ENCODE results near the gene RGS6. TPM values are rescaled to one million over a fixed set of nuclear protein-coding genes. Genes with fewer than 3 reads are reported as not detected.

The RGS6 gene
- total RNA-seq, 1 experiment from 2014 or later = not detected

DNA sequence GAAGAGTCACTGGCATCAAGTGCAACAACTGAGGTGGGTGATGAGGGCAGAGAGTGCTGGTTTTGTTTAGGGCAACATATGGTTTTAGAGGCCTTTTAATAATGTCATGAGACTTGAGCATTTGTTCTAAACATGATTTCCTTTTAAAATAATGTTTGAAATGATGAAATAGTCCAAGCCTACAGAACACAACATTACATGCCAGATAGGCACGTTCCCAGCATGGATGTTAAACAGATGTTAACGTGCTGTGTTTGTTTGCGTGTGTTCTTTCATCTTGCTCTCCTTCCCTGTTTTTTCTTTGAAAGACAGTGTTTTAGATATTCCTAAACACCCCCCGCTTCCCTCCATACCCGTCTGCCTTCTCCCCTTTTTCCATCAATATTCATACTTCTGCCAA is 82.3 kb downstream of the RGS6 start:
- Histone ChIP-seq H3K4me2 (ENCODE audit: low read length) (no peak overlapping the region), H3K9ac (ENCODE audit: low read length) (no peak overlapping the region), H3K79me2 (ENCODE audit: low read length) (no peaks in the 10 kb centered on the region), H3K27me3 (ENCODE audit: low read length) (peaks cover 58% of the 10 kb centered on the region), H4K20me1 (ENCODE audit: low read length) (no peaks in the 10 kb centered on the region), H3F3A (ENCODE audit: low read length, unreplicated experiment) (no peaks in the 10 kb centered on the region), H3K9me2 (replicated peaks; ENCODE audit: low read length) (no peaks in the 10 kb centered on the region), H2AFZ (ENCODE audit: low read length) (no peak overlapping the region), H3K36me3 (ENCODE audit: low read depth, low read length) (no peaks in the 10 kb centered on the region), H3K4me3 (ENCODE audit: low read length) (no peak overlapping the region), H3K9me3 (ENCODE audit: low read length) (no peaks in the 10 kb centered on the region), H3K4me1 (ENCODE audit: insufficient read depth, low read length) (no peaks in the 10 kb centered on the region), H3K27ac (ENCODE audit: low read length) (no peak overlapping the region)
- no peak for TF ChIP-seq EZH2 (IDR thresholded peaks at IDR 0.05; ENCODE audit: low read length, unreplicated experiment)
- TF ChIP-seq, protein P1, sequence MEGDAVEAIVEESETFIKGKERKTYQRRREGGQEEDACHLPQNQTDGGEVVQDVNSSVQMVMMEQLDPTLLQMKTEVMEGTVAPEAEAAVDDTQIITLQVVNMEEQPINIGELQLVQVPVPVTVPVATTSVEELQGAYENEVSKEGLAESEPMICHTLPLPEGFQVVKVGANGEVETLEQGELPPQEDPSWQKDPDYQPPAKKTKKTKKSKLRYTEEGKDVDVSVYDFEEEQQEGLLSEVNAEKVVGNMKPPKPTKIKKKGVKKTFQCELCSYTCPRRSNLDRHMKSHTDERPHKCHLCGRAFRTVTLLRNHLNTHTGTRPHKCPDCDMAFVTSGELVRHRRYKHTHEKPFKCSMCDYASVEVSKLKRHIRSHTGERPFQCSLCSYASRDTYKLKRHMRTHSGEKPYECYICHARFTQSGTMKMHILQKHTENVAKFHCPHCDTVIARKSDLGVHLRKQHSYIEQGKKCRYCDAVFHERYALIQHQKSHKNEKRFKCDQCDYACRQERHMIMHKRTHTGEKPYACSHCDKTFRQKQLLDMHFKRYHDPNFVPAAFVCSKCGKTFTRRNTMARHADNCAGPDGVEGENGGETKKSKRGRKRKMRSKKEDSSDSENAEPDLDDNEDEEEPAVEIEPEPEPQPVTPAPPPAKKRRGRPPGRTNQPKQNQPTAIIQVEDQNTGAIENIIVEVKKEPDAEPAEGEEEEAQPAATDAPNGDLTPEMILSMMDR (conservative IDR thresholded peaks at IDR 0.05; ENCODE audit: low read depth, low read length) = no peak
- TF ChIP-seq EZH2phosphoT487 (IDR thresholded peaks at IDR 0.05; ENCODE audit: borderline replicate concordance, low read length) = no peak
- no TSS peak for BruUV-seq (replicated peaks)
- CTCF ChIA-PET = no interaction called here
- POLR2A ChIA-PET (ENCODE audit: unreplicated experiment) = no interaction called here
- ATAC-seq (no peak), DNase-seq (no peak)
- intact Hi-C loops (cut with micrococcal nuclease) = no loop called here

GRCh38 chr14:72017290-72017689 is 85.1 kb downstream of the RGS6 start:
- no TSS peak for BruUV-seq (replicated peaks)
- no peaks in the 10 kb centered on the region for H3K9me3 ChIP-seq (ENCODE audit: low read length)
- ChIA-PET CTCF (no interaction called here), POLR2A (ENCODE audit: unreplicated experiment) (no interaction called here)
- H3K4me3 ChIP-seq (ENCODE audit: low read length) = no peak overlapping the region
- ATAC-seq = no peak
- H3K9me2 ChIP-seq (replicated peaks; ENCODE audit: low read length) = no peaks in the 10 kb centered on the region
- H2AFZ ChIP-seq (ENCODE audit: low read length) = no peak overlapping the region
- no peaks in the 10 kb centered on the region for H3K36me3 ChIP-seq (ENCODE audit: low read depth, low read length)
- H3K79me2 ChIP-seq (ENCODE audit: low read length) = no peaks in the 10 kb centered on the region
- H3F3A ChIP-seq (ENCODE audit: low read length, unreplicated experiment) = no peaks in the 10 kb centered on the region
- no peak overlapping the region for H3K27ac ChIP-seq (ENCODE audit: low read length)
- no peaks in the 10 kb centered on the region for H4K20me1 ChIP-seq (ENCODE audit: low read length)
- no peaks in the 10 kb centered on the region for H3K4me1 ChIP-seq (ENCODE audit: insufficient read depth, low read length)
- peaks cover 66% of the 10 kb centered on the region for H3K27me3 ChIP-seq (ENCODE audit: low read length)
- H3K9ac ChIP-seq (ENCODE audit: low read length) = no peak overlapping the region
- DNase-seq = no peak
- H3K4me2 ChIP-seq (ENCODE audit: low read length) = no peak overlapping the region
- TF ChIP-seq, protein P1 (conservative IDR thresholded peaks at IDR 0.05; ENCODE audit: low read depth, low read length) = no peak
- TF ChIP-seq EZH2 (IDR thresholded peaks at IDR 0.05; ENCODE audit: low read length, unreplicated experiment) (no peak), EZH2phosphoT487 (IDR thresholded peaks at IDR 0.05; ENCODE audit: borderline replicate concordance, low read length) (no peak)
- intact Hi-C loops (cut with micrococcal nuclease) = no loop called here

GRCh38 chr14:72023128-72024042 is 91.2 kb downstream of the RGS6 start:
- peaks cover 41% of the 10 kb centered on the region for H3K27me3 ChIP-seq (ENCODE audit: low read length)
- CTCF ChIA-PET = no interaction called here
- peak overlapping the region; percentile 11; the same call in 1 of the 2 replicates for H2AFZ ChIP-seq (ENCODE audit: low read length)
- H3K4me1 ChIP-seq (ENCODE audit: insufficient read depth, low read length) = peaks cover 20% of the 10 kb centered on the region
- no peak overlapping the region for H3K9ac ChIP-seq (ENCODE audit: low read length)
- POLR2A ChIA-PET (ENCODE audit: unreplicated experiment) = no interaction called here
- TF ChIP-seq EZH2 (IDR thresholded peaks at IDR 0.05; ENCODE audit: low read length, unreplicated experiment) = no peak
- no peak for TF ChIP-seq EZH2phosphoT487 (IDR thresholded peaks at IDR 0.05; ENCODE audit: borderline replicate concordance, low read length)
- TF ChIP-seq, protein P1 (conservative IDR thresholded peaks at IDR 0.05; ENCODE audit: low read depth, low read length) = no peak
- H3K79me2 ChIP-seq (ENCODE audit: low read length) = no peaks in the 10 kb centered on the region
- H4K20me1 ChIP-seq (ENCODE audit: low read length) = no peaks in the 10 kb centered on the region
- peak; percentile 72 for ATAC-seq
- intact Hi-C loops (cut with micrococcal nuclease) = no loop called here
- H3K9me3 ChIP-seq (ENCODE audit: low read length) = no peaks in the 10 kb centered on the region
- no peaks in the 10 kb centered on the region for H3K9me2 ChIP-seq (replicated peaks; ENCODE audit: low read length)
- H3K4me3 ChIP-seq (ENCODE audit: low read length) = peak overlapping the region; percentile 23
- H3F3A ChIP-seq (ENCODE audit: low read length, unreplicated experiment) = no peaks in the 10 kb centered on the region
- H3K36me3 ChIP-seq (ENCODE audit: low read depth, low read length) = no peaks in the 10 kb centered on the region
- H3K27ac ChIP-seq (ENCODE audit: low read length) = peak overlapping the region; percentile 48
- peak; percentile 93 for DNase-seq
- no TSS peak for BruUV-seq (replicated peaks)
- H3K4me2 ChIP-seq (ENCODE audit: low read length) = peak overlapping the region; percentile 65
